ENCODE results near the gene SLFN14.

DNA sequence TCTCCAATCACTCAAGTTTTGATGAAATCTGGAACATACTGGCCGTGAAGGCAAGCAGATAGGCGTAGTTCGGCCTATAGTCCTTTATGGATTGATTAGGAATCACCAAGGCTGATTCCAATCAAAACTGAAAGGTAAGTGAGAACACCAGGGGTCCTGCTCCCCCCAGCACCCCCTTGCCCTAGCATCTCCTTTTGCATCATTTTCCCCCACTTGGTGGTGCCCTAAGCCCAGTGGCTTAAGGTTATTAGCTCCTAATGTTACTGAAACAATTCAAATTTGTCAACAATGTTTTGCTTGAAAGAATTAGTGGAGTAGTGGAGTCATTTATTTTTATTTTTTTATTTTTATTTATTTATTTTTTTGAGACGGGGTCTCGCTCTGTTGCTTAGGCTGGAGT is 4.9 kb downstream of the SLFN14 start:
- TF ChIP-seq REST (IDR thresholded peaks at IDR 0.05; ENCODE audit: insufficient read depth in 1 of 2, low read depth in 2 of 2, low read length in 1 of 2) (no peak), CTCF (IDR thresholded peaks at IDR 0.05) (peak; percentile 69)

Measured in Panc1 (cell line).